ENCODE data around the gene HPCAL1.

The HPCAL1 gene

DNA sequence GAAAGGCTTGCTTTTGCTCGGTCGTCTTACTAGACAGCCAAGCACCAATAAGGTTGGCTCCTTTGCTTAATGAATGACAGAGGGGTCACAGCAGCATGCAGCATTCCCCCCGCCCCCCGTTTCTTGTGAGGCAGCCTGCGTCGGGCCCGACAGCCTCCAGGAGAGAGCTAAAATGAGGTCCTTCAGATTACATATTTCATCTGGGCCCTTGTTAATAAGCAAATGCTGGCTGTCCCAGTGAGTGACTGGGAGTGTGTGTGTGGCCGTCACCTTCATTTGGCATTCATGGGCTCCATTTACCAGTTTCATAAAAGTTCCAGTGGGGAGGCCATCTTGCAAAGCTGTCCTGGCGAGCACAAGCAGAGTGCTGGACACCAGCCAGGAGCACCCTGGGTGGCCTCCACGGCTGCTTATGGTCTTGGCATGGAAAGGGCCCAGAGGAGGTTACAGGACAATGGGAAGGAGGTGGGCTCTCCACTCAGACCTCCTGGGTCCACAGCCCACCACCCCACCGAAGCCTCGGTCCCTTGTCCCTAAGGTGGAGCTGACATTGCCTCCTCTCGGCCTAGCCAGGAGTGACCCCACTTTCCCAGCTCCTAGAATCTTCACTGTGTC, 108.2 kb downstream of the HPCAL1 start:
- FAIRE-seq (no peak), DNase-seq (ENCODE audit: extremely low spot score, insufficient read length, low read depth) (no peak)

DNA sequence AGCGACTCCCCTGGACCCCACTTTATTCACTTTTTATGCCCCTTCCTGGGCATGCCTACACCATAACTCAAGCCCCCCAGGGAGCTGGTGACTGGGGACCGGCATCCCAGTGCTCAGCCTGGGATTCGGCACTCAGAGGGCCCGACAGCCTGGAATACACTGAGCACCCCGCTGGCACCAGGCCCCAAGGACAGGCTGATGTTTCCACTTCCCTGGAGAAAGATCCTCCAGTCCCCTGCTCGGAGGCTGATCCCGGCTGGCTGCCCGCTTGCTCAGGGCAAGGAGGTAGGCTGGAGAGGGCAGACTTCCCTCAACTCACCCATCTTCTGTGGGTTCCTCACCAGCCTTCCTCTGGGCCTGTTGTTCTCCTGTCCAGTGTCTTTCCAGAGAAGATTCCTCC, 108.9 kb downstream of the HPCAL1 start:
- DNase-seq (ENCODE audit: extremely low spot score, insufficient read length, low read depth) (no peak), FAIRE-seq (no peak)

DNA sequence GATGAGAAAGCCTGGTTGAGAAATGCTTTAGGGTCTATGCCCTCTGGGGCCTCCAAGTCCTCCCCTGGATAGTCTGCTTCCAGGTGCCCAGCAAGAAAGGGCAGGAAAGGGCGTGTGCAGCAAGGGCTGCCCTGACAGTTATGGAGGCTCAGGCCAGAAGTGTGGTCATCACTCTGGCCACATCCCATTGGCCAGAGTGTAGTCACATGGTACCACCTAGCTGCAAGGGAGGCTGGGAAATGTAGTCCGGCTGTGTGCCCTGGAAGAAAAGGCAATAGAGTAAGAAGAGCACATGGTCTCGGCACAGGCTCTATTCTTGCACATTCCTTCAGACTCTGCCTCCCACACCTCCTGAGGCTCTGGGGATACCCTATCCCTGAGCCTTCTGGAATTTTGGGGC, 109.7 kb downstream of the HPCAL1 start:
- DNase-seq (ENCODE audit: extremely low spot score, insufficient read length, low read depth) (no peak), FAIRE-seq (peak; percentile 86)

DNA sequence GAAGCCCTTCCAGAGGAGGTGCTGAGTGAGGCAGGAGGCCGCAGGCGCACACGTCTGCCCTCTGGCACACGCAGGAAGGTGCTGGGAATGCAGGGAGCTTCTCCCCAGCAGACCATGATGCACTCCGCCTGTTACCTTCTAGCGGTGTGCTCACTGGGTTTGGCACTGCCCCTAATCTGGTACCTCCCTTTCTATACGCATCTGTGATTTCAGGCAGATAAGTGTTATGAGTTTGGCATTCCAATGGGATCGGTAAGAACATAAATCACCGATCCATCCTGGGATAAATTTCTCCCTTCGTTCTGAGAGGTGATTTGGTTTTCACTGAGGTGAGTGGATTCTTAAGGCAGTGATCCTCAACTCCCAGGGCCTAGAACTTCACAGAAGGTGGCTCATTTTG, 110.8 kb downstream of the HPCAL1 start:
- no peak for DNase-seq (ENCODE audit: extremely low spot score, insufficient read length, low read depth)
- FAIRE-seq, result no peak

DNA sequence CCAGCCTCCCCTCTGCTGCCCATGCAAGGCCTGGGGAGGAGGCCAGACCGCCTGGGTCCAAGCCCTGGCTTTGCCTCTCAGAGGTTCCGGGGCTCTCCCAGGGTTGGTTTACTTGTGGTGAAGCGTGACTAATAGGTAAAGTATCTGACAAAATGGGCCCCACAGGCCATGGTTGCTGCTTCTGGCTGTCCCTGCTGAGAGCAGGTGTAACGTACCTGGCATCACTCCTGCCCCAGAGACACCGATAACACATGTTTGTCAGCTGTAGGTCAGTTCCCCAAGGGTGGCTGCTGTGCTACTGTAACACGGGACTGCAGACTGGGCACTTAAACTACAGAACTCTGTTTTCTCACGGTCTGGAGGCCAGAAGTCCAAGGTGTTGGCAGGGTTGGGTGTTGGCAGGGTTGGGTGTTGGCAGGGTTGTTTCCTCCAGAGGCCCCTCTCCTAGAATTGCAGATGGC, 111.3 kb downstream of the HPCAL1 start:
- FAIRE-seq, result no peak
- DNase-seq (ENCODE audit: extremely low spot score, insufficient read length, low read depth), result no peak

DNA sequence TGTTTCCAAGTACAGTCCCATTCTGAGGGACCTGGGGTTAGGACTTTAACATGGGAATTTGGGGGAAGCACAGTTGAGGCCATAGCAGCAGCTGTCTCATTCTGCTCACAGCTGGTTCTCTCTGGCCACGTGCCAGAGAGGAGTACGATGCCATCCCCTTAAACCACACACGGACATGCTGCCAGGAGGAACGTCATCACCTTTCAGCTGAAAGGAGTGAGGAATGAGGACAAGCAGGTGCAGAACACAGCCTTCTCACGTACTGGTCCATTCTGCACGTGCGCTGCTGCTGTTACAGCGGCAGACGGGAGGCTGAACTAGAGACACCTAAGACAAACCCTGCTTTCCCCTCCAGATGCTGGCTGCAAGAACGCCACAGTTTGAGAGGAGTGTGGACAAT, 111.9 kb downstream of the HPCAL1 start:
- DNase-seq (ENCODE audit: extremely low spot score, insufficient read length, low read depth), result no peak

DNA sequence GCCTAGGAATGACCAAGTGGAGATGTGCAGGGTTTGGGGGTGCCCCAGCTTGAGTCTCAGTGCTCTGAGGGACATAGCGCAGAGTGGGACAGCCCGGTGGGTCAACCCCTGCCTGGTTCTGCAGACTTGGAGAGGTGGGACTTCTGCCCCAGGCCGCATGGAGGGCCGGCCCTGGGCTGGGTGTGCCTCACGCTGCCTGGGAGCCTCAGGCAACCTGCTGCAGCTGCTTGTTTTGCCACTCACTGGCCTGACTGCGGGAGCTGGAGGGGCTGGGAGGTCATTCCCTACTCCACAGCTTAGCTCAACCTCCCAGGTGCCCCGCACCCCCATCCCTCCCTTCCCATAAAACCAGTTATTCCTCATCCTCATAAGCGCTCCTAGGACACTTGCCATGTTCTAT, 112.3 kb downstream of the HPCAL1 start:
- DNase-seq (ENCODE audit: extremely low spot score, insufficient read length, low read depth), result no peak
- FAIRE-seq, result no peak

More for the DNA sequence above, 111.9 kb downstream of the HPCAL1 start:
- FAIRE-seq, result no peak

DNA sequence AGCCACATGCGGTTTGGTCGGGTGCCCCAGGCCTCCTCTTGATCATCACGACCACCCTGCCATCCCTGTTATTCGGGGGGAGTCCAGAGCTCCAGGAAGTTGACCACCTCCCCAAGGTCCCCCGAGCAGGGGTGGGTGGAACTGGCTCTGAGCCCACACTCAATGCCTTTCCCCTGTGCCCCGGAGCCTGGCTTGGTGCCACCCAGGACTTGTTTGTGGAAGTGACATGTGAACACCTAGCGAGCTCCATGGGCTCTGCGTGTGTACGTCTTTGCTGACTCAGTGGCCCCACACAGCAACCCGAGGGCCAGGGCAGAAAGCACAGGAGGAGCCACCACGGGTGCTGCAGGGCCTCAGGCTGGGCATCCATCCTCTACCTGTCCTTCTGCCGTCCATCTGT, 112.9 kb downstream of the HPCAL1 start:
- FAIRE-seq, result no peak
- no peak for DNase-seq (ENCODE audit: extremely low spot score, insufficient read length, low read depth)

DNA sequence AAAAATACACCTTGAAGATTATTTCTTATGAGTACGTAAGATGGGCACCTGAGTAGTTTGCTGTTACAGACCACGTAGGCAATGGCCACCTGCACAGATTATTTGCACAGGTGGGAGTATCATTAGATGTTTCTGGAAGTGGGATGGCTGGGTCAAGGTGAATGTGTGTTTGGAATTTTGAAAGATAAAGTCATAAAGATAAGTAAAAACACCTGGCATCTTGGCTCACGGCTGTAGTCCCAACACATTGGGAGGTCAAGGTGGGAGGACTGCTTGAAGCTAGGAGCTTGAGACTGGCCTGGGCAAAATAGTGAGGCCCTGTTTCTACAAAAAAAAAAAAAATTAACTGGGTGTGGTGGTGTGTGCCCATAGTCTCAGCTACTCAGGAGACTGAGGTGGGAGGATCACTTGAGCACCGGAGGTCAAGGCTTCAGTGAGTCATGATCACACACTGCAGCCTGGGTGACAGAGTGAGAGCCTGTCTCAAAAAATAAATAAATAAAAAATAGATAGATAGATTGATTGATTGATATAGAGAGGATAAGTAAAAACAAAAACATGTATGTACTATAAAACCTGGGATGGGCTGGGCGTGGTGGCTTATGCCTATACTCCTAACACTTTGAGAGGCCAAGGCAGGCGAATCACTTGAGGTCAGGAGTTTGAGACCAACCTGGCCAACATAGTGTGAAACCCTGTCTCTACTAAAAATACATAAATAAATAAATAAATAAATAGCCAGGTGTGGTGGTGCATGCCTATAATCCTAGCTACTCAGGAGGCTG, 115.0 kb downstream of the HPCAL1 start:
- FAIRE-seq, result no peak

DNA sequence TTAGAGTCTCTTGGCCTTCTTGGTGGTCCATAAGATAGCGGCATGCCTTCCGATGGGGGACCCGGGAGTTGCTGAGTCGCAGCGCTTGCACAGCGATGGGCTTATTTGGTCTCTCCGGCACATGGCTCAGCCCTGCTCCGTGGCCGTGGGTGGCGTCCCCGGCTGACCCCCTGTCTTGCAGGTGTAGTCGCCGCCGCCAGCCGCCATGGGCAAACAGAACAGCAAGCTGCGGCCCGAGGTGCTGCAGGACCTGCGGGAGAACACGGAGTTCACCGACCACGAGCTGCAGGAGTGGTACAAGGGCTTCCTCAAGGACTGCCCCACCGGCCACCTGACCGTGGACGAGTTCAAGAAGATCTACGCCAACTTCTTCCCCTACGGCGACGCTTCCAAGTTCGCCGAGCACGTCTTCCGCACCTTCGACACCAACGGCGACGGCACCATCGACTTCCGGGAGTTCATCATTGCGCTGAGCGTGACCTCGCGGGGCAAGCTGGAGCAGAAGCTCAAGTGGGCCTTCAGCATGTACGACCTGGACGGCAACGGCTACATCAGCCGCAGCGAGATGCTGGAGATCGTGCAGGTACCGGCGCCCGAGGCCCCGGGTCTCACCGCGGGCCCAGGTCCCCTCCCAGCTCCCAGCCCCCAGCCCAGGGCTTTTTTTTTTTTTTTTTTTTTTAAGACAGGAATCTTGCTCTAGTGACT, 117.0 kb downstream of the HPCAL1 start:
- DNase-seq (ENCODE audit: extremely low spot score, insufficient read length, low read depth), result no peak

More for the DNA sequence above, 115.0 kb downstream of the HPCAL1 start:
- DNase-seq (ENCODE audit: extremely low spot score, insufficient read length, low read depth), result no peak

DNA sequence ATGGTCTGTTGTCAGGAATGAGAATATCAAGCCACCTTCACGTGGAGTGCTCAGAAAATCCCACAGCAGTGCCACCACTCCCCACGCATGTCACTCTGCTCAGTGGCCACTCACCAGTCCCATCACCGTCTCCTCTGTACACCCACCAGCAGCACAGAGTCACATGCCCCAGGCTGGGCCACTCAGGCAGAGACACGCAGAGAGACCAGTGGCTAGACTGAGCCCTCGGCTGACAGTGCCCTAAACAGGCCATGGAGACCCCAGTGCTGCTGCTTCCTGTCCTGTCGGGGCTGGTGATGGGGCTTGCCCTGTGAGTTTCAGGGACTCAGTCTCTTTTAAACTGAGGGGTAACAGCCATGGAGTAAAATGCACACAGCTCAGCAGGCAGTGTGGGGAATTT, 119.5 kb downstream of the HPCAL1 start:
- no peak for DNase-seq (ENCODE audit: extremely low spot score, insufficient read length, low read depth)
- no peak for FAIRE-seq

More for the DNA sequence above, 117.0 kb downstream of the HPCAL1 start:
- no peak for FAIRE-seq

DNA sequence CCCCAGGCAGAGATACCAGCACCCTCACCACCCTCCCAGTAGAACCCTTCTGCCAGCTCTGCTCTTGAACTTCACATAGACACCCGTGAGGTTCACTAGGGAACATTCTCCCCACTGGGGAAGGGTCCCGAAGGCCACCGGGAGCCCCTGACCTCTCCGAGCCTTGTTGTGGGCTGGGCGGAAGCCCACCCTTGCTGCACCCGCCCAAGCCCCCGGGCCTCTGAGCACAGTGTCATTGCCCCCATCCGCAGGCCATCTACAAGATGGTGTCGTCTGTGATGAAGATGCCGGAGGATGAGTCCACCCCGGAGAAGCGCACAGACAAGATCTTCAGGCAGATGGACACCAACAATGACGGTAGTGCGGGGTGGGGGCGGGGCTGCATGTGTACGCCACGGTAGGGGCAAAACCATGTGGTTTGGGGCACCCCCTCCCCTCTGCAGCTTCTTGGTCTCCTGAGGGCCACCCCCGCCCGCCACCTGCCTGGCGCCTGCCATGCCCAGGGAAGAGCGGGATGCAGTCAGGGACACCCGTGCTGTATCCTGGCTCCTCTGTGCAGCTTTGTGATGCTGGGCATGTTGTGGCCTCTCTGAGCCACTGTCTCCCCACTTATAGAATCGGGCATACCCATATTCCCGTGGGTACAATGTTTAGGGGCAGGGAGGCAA, 120.2 kb downstream of the HPCAL1 start:
- FAIRE-seq (no peak), DNase-seq (ENCODE audit: extremely low spot score, insufficient read length, low read depth) (no peak)

DNA sequence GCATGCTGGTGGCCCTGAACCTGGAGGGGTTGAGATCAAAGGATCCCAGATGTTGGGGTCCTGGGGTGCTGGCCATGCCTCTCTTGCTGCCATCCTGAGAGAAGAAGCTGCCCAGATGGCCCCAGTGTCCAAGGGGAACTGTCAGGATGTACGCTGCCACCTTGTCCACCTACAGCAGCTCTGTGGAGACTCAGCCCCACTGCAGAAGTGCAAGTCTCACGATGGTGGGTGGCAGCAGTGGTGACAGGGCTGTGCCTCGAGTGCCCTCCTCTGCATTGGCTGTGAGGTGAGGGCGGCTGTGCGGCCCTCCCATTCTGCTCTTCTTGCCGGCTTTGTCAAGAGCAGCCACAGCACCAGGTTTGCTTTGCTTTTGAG, 120.7 kb downstream of the HPCAL1 start:
- FAIRE-seq (no peak), DNase-seq (ENCODE audit: extremely low spot score, insufficient read length, low read depth) (no peak)

DNA sequence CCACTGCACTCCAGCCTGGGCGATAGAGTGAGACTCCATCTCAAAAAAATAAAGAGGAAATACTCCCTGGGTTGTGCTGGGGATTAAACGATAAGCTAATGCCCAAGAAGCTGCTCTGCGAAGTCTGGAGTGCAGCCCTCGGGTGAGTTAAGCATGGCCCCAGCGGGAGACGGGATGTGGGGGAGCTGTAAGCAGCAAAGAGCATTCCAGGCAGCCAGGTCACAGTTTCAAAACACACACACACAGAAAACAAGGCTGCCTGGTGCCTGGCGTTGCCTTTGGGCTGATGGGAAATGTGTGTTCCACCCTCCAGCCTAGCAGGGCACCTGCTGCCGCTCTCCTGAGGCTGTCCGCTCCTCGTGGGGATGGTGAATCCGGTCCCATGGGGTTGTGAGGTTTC, 121.3 kb downstream of the HPCAL1 start:
- FAIRE-seq, result no peak

DNA sequence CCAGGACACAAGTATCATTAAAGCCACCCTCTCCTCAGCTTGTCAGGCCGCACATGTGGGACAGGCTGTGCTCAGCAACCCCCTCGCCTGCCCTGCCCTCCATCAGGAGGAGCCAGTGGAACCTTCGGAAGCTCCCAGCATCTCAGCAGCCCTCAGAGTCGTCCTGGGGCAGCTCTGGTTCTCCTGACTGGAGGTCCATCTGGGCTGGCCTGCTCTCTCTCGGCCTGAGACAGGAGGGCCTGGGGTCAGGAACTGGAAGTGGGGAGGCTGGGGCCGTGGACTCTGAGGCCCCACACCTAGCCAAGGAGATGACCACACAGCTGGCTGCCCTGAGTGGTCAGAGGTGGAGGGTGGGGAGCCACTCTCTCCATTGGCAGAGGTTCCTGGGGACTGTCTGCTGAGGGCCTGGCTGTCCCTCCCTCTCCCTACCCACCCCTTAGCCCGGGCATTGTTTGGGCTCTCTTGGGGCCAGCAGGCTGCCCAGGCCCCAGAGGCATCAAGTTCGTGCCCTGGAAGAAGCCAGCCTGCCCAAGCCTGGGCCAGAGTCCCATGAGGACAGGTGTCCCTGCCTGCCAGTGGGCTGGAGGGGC, 122.3 kb downstream of the HPCAL1 start:
- DNase-seq (ENCODE audit: extremely low spot score, insufficient read length, low read depth) (no peak), FAIRE-seq (no peak)

More for the DNA sequence above, 121.3 kb downstream of the HPCAL1 start:
- no peak for DNase-seq (ENCODE audit: extremely low spot score, insufficient read length, low read depth)

DNA sequence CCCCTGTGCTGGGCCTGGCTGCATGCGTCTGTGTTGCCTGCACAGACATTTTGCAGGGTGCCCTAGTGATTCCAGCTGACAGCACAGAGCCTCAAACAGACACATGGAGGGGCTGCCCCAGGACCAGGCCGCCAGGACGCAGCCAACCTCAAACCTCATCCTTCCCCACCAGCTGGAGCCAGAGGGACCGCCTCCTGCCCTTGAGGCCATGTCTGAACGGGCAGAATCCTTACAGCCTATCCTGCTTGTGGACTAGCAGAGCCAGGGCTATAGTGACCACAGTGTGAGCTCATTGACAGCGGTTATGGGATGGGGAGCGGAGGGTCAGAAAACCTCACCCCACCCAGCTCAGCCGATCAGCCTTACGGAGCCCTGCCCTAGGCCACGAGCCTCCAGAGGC, 123.0 kb downstream of the HPCAL1 start:
- FAIRE-seq, result no peak
- no peak for DNase-seq (ENCODE audit: extremely low spot score, insufficient read length, low read depth)

DNA sequence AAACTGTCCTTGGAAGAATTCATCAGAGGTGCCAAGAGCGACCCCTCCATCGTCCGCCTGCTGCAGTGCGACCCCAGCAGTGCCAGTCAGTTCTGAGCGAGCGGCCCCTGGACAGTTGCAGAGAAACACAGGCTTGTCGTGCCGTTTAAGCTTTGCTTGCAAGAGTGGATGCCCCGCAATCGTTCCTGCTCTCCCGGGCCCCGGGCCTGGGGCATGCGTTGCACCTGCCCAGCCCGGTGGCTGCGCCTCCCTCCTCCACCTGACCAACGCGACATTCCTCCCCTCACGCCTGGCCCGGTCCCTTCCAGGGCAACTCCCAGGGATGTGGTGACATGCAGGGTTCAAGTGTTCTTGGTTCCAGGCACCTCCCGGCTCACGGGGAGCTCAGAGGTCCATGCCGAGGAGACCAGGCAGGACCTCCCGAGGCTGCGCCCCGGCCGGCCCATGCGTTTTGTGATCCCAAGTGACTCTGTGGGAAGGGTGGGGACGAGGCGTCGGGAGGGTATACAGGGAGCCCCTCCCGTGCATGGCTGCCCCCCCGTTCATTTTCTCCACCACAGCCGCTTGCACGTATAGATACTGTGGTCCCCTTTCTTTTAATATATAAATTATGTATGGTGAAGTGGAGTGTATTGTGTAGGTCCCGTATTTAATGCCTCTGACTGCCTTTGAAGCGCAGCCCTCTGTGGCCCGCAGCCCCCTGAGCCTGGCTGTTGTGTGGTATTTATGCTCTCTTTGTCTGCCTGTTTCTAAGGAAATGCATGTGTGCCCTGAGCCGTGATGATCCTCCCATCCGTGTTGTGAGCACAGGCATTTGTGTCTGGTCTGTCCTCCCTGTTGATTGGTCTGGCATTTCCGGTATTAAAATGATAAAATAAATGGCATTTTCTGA, 124.3 kb downstream of the HPCAL1 start:
- DNase-seq (ENCODE audit: extremely low spot score, insufficient read length, low read depth), result no peak
- no peak for FAIRE-seq

DNA sequence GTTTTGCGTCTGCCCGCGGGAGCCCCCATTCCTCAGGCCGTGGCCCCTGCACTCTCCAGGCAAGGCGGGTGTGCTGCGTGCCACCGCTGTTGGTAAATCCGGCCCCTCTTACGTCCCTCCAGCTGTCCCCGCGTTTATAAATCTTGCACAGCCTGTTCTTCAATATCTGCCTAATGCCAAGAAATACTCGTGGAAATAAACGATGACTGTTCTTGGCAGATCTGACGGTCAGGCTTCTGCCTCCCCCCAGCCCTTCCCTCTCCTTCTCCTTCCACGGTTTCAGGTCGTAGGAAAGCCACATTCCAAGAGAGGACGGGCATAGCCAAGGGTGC, 124.9 kb downstream of the HPCAL1 start:
- DNase-seq (ENCODE audit: extremely low spot score, insufficient read length, low read depth) (no peak), FAIRE-seq (no peak)

DNA sequence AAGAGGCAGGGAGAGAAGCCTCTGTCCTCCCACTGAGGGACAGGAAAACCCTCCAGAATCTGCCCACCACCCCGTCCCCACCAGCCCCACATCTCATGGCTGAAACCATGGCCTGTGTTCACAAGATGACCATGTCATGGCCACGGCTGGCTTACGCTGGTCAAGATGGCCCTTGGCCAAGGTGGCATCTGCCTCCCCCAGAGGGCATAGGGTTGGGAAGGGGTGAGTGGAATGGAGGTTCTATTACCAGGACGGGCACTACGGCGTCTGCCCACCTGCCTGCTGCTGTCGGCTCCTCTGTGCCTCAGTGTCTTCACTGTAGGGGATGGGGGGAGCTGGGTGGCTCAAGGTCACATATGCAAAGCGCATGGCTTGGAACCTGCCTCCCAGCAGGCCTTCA, 125.7 kb downstream of the HPCAL1 start:
- FAIRE-seq (no peak), DNase-seq (ENCODE audit: extremely low spot score, insufficient read length, low read depth) (no peak)

Measured in GM18507 (cell line).